CD14-positive monocyte (primary cell): ENCODE data around the gene TSSK2. TPM values are rescaled to one million over a fixed set of nuclear protein-coding genes. Genes with fewer than 3 reads are reported as not detected.

ENCODE experiments used
- DNase-seq, 3 donors: peaks; one replicate each; pipeline ENCODE4 v3.0.0-alpha.2; 2011 to 2022
- H2AFZ ChIP-seq: 2 replicates; pipeline ENCODE4 v1.6.0; 2012; ENCODE audit warnings: mild to moderate bottlenecking, low read depth, low read length, inconsistent platforms; ENCODE audit not compliant: insufficient read depth, poor library complexity, severe bottlenecking
- H3K27ac ChIP-seq, 2 donors: 1 replicate in 1 of 2; 2 replicates in 1 of 2; pipeline ENCODE4 v1.5.1; 2012 to 2013; ENCODE audit warnings: low read length in 2 of 2, control low read depth in 1 of 2, inconsistent platforms in 1 of 2, low read depth in 1 of 2, mild to moderate bottlenecking in 1 of 2
- H3K27me3 ChIP-seq, 2 donors: one replicate each; pipeline versions ENCODE4 v1.6.0 to v1.6.1; 2011 to 2013; ENCODE audit warnings: low read length in 2 of 2; ENCODE audit not compliant: control insufficient read depth in 2 of 2, insufficient read depth in 2 of 2
- H3K36me3 ChIP-seq, 2 donors: replicated peaks in 1 of 2; 1 replicate in 1 of 2; 2 replicates in 1 of 2; pipeline versions ENCODE4 v1.5.1 to v1.6.1; 2012 to 2013; ENCODE audit warnings: low read length in 2 of 2, control low read depth in 1 of 2, inconsistent platforms in 1 of 2, mild to moderate bottlenecking in 1 of 2; ENCODE audit not compliant: insufficient read depth in 2 of 2, control insufficient read depth in 1 of 2
- H3K4me1 ChIP-seq, 2 donors: 1 replicate in 1 of 2; 2 replicates in 1 of 2; pipeline versions ENCODE4 v1.5.1 to v1.6.1; 2012 to 2013; ENCODE audit warnings: low read length in 2 of 2, control low read depth in 1 of 2, inconsistent platforms in 1 of 2, mild to moderate bottlenecking in 1 of 2, moderate library complexity in 1 of 2; ENCODE audit not compliant: insufficient read depth in 2 of 2, control insufficient read depth in 1 of 2
- H3K4me2 ChIP-seq: replicated peaks from 2 replicates; pipeline ENCODE3; 2012; ENCODE audit warnings: low read length, moderate library complexity, mild to moderate bottlenecking; ENCODE audit not compliant: poor library complexity, severe bottlenecking; ENCODE audit errors: extremely low read depth
- H3K4me3 ChIP-seq, 3 experiments: fragments of 200-600 bp in 1 of 3; sonication (generic) in 1 of 3; replicated peaks in 1 of 3; 1 replicate in 2 of 3; 2 replicates in 1 of 3; pipeline ENCODE4 v1.5.1; 2011 to 2013; ENCODE audit warnings: low read length in 3 of 3, mild to moderate bottlenecking in 3 of 3, control low read depth in 2 of 3, low read depth in 2 of 3, inconsistent platforms in 1 of 3, moderate library complexity in 1 of 3
- H3K79me2 ChIP-seq: 2 replicates; pipeline ENCODE4 v1.6.0; 2012; ENCODE audit warnings: mild to moderate bottlenecking, control low read depth, inconsistent platforms, low read length, moderate library complexity; ENCODE audit not compliant: insufficient read depth
- H3K9ac ChIP-seq: 2 replicates; pipeline ENCODE4 v1.6.0; 2017; ENCODE audit warnings: low read length, mild to moderate bottlenecking; ENCODE audit not compliant: insufficient read depth, poor library complexity, severe bottlenecking
- H3K9me3 ChIP-seq, 2 donors: replicated peaks in 1 of 2; 1 replicate in 1 of 2; 2 replicates in 1 of 2; pipeline versions ENCODE4 v1.5.1 to v1.6.1; 2012 to 2013; ENCODE audit warnings: low read length in 2 of 2, control low read depth in 1 of 2; ENCODE audit not compliant: control insufficient read depth in 1 of 2, insufficient read depth in 1 of 2
- H4K20me1 ChIP-seq: 2 replicates; pipeline ENCODE4 v1.6.0; 2012; ENCODE audit warnings: mild to moderate bottlenecking, low read length, control low read depth, moderate library complexity; ENCODE audit not compliant: insufficient read depth
- H3K27ac Mint-ChIP-seq, 7 donors: one replicate each; pipeline ENCODE4 v1.8.0; 2020; ENCODE audit warnings: mild to moderate bottlenecking in 7 of 7, mixed read lengths in 7 of 7, moderate library complexity in 6 of 7, inconsistent platforms in 2 of 7
- H3K27me3 Mint-ChIP-seq, 3 donors: one replicate each; pipeline ENCODE4 v1.8.0; 2021 to 2022; ENCODE audit warnings: low read depth in 3 of 3, mild to moderate bottlenecking in 3 of 3, mixed read lengths in 3 of 3, moderate library complexity in 3 of 3, inconsistent platforms in 1 of 3
- H3K36me3 Mint-ChIP-seq, 2 donors: one replicate each; pipeline ENCODE4 v1.8.0; 2020; ENCODE audit warnings: mixed read lengths in 2 of 2, inconsistent platforms in 1 of 2, mild to moderate bottlenecking in 1 of 2
- H3K4me1 Mint-ChIP-seq: one replicate; pipeline ENCODE4 v1.8.0; 2020; ENCODE audit warnings: mild to moderate bottlenecking, mixed read lengths
- H3K4me3 Mint-ChIP-seq, 2 donors: one replicate each; pipeline ENCODE4 v1.8.0; 2020; ENCODE audit warnings: mild to moderate bottlenecking in 2 of 2, mixed read lengths in 2 of 2, moderate library complexity in 1 of 2
- H3K9me3 Mint-ChIP-seq, 7 donors: one replicate each; pipeline ENCODE4 v1.8.0; 2020 to 2022; ENCODE audit warnings: mixed read lengths in 7 of 7, mild to moderate bottlenecking in 6 of 7, moderate library complexity in 6 of 7, inconsistent platforms in 2 of 7
- WGBS: methylation state at CpG from one replicate; pipeline ENCODE4 v1.1.5; 2013; ENCODE audit warnings: missing lambda C conversion rate; ENCODE audit not compliant: insufficient coverage; 5-methylcytosine and 5-hydroxymethylcytosine counted together
- intact Hi-C, 2 donors: fragments of 100-400 bp; cut with micrococcal nuclease; formaldehyde crosslinking; loops; one replicate each; pipeline versions ENCODE4 v1.15.0 to v1.15.1; 2023
- polyA plus RNA-seq, 3 donors: library from polyadenylated mRNA; depleted of rRNA in 1 of 3; unstranded in 2 of 3; stranded (reverse) in 1 of 3; fragments of 300-500 nt in 2 of 3; fragments of >200 nt in 1 of 3; fragmentation: Illumina TruSeq in 2 of 3; gene quantifications; 1 replicate in 2 of 3; 2 replicates in 1 of 3; pipeline ENCODE4 v1.2.3, GENCODE V29; 2012 to 2021
- TF ChIP-seq, protein P1 (sequence below): fragments of 200-600 bp; IDR thresholded peaks from one replicate; pipeline ENCODE4 v1.8.0; 2022; ENCODE audit warnings: antibody characterized with exemption, mild to moderate bottlenecking

TSSK2 gene
- polyA plus RNA-seq, 3 donors = 0.04 TPM; not detected in 2

DNA sequence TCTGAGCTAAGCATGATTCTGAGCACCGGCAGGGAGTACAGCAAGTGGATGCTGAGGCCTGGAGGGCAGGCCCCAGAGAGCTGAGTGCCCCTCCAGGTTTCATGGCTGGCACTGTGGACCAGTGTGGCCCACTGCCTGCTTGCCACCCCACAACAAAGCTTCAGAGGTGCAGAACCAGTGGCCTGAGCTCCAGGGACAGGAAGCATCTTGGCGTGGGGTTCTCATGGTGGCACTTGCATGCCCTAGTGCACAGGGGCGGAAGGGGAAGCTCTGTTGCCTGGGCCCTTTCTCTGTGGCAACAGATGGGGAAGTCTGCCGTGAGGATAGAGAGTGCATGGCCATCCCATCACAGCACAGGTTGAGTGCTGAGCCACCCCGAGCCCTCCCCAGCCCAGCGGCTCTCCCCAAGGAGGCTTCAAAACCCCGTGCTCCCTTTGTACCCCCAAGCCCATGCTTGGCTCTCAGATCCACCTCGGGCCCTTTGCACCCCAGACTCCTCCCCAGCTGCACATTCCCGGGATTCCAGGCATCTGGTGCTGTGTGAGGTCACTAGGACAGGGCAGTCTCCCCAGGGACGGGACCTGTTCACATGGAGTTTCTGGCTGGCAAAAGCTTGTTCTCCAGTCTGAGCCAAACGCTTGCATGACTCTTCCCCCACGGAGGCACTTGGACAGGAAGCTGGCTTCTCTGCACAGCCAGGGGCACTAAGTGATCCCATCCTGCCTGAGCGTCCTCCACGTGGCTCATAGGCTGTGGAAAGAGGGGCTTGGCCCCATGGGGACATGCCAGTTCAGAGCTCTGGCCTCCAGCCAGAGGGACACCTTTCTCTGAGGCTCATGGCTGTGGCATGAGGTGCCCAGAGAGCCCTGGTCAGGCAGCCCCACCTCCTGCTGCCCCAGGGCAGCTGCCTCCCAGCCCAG is 43.3 kb downstream of the TSSK2 start:
- peaks cover 14% of the 10 kb centered on the region for H4K20me1 ChIP-seq
- Mint-ChIP-seq H3K27ac (peak overlapping the region in 5 of 7 donors; percentile 26 to 90 (median 71)), H3K4me3 (no peak overlapping the region), H3K9me3 (peaks cover 0 to 4% (median 0%) of the 10 kb centered on the region in 7 donors), H3K4me1 (peaks cover 50% of the 10 kb centered on the region), H3K36me3 (no peaks in the 10 kb centered on the region), H3K27me3 (peaks cover 17 to 19% (median 18%) of the 10 kb centered on the region in 3 donors)
- TF ChIP-seq, protein P1, sequence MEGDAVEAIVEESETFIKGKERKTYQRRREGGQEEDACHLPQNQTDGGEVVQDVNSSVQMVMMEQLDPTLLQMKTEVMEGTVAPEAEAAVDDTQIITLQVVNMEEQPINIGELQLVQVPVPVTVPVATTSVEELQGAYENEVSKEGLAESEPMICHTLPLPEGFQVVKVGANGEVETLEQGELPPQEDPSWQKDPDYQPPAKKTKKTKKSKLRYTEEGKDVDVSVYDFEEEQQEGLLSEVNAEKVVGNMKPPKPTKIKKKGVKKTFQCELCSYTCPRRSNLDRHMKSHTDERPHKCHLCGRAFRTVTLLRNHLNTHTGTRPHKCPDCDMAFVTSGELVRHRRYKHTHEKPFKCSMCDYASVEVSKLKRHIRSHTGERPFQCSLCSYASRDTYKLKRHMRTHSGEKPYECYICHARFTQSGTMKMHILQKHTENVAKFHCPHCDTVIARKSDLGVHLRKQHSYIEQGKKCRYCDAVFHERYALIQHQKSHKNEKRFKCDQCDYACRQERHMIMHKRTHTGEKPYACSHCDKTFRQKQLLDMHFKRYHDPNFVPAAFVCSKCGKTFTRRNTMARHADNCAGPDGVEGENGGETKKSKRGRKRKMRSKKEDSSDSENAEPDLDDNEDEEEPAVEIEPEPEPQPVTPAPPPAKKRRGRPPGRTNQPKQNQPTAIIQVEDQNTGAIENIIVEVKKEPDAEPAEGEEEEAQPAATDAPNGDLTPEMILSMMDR = no peak
- H3K79me2 ChIP-seq = peaks cover 24% of the 10 kb centered on the region
- H3K4me2 ChIP-seq = peak overlapping the region; percentile 35
- DNase-seq = peak; percentile 40 to 56 (median 43)
- 33% methylated on average over 13 of the region's 14 CpGs for WGBS
- intact Hi-C loops = loop anchor here in 1 of 2 donors (5.0 kb wide), 1 partner anchor 118 kb away; the partner anchor contains the start of gene CLTCL1
- peaks cover 57 to 71% of the 10 kb centered on the region in 2 donors for H3K4me1 ChIP-seq
- peak overlapping the region; percentile 40 to 64 for H3K27ac ChIP-seq
- H3K27me3 ChIP-seq = peaks cover 10 to 17% of the 10 kb centered on the region in 2 donors
- H3K36me3 ChIP-seq = no peaks in the 10 kb centered on the region
- peak overlapping the region; percentile 36 for H2AFZ ChIP-seq
- peak overlapping the region in 1 of 3 experiments; percentile 37 for H3K4me3 ChIP-seq
- H3K9ac ChIP-seq = no peak overlapping the region
- H3K9me3 ChIP-seq = no peaks in the 10 kb centered on the region

DNA sequence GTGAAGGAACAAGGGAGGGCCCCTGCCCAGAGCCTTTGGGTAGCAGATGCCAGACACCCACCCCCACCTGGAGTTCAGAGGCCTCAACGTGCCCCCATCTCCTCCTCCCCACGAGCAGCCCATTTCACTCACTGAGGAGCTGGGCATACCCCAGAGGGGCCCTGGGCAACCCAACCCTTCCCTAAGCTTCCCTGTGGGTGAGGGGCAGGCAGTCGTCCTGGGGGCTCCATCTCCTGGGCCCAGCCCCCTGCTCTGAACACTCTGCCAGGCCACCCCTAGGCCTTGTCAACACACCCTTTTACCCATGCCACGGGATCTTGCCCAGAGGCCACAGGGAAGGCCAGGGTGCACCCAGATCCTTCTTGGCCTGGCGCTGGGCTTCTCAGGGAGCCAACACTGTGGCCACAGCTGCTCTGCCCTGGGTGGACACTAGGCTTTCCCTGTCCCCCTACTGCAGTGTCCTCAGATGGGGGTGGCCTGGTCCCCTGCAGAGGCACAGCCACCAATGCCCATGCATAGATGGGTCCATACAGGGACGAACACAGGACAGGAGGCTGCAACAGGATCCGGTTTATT is 44.0 kb downstream of the TSSK2 start:
- Histone ChIP-seq H3K4me1 (peaks cover 56 to 72% of the 10 kb centered on the region in 2 donors), H3K79me2 (peaks cover 24% of the 10 kb centered on the region), H3K27me3 (peaks cover 6 to 10% of the 10 kb centered on the region in 2 donors), H3K4me3 (no peak overlapping the region), H4K20me1 (peaks cover 14% of the 10 kb centered on the region), H3K9ac (no peak overlapping the region), H3K27ac (peak overlapping the region in 1 of 2 donors; percentile 64), H3K4me2 (no peak overlapping the region), H3K36me3 (no peaks in the 10 kb centered on the region), H2AFZ (no peak overlapping the region), H3K9me3 (no peaks in the 10 kb centered on the region)
- peaks cover 0 to 4% (median 0%) of the 10 kb centered on the region in 7 donors for H3K9me3 Mint-ChIP-seq
- no peak overlapping the region for H3K27ac Mint-ChIP-seq
- H3K27me3 Mint-ChIP-seq = peaks cover 9 to 11% (median 10%) of the 10 kb centered on the region in 3 donors
- intact Hi-C loops = loop anchor here in 1 of 2 donors (5.0 kb wide), 1 partner anchor 117 kb away; the partner anchor contains the start of gene CLTCL1
- 98% methylated on average over 5 of the region's 7 CpGs for WGBS
- no peak for DNase-seq
- H3K36me3 Mint-ChIP-seq = no peaks in the 10 kb centered on the region
- H3K4me1 Mint-ChIP-seq = peaks cover 51% of the 10 kb centered on the region
- TF ChIP-seq, protein P1 = no peak
- no peak overlapping the region for H3K4me3 Mint-ChIP-seq
